Measurements from ENCODE around the gene FGD3. TPM values are rescaled to one million over a fixed set of nuclear protein-coding genes. Genes with fewer than 3 reads are reported as not detected.
"Not testable (repeated sequence)": the region's sequence is repeated elsewhere in the genome, so short reads cannot be mapped to it uniquely, and the experiment has no call there.

Gene FGD3
- total RNA-seq, 1 donor from 2014 or later: 19.9 TPM

GRCh38 chr9:93011114-93011513 lies 63.8 kb downstream of the FGD3 start:
- no peaks in the 10 kb centered on the region for H3K9me3 ChIP-seq
- TF ChIP-seq POLR2AphosphoS5 (IDR thresholded peaks at IDR 0.05; ENCODE audit: insufficient read depth in 1 of 2, low read depth in 1 of 2) (no peak), CTCF (IDR thresholded peaks at IDR 0.05) (no peak), POLR2A (IDR thresholded peaks at IDR 0.05) (no peak)
- H3K36me3 ChIP-seq: no peaks in the 10 kb centered on the region
- no peaks in the 10 kb centered on the region for H3K27me3 ChIP-seq
- no peak overlapping the region for H3K27ac ChIP-seq
- no peak for DNase-seq (ENCODE audit: extremely low spot score in 2 of 2)
- no peak overlapping the region for H3K4me3 ChIP-seq
- no peaks in the 10 kb centered on the region for H3K4me1 ChIP-seq
- intact Hi-C loops (cut with DNase I): no loop called here

GRCh38 chr9:93012963-93013855 lies 65.9 kb downstream of the FGD3 start:
- Histone ChIP-seq H3K27ac (no peak overlapping the region), H3K4me1 (no peaks in the 10 kb centered on the region), H3K36me3 (no peaks in the 10 kb centered on the region), H3K9me3 (no peaks in the 10 kb centered on the region), H3K27me3 (no peaks in the 10 kb centered on the region), H3K4me3 (no peak overlapping the region)
- TF ChIP-seq CTCF (IDR thresholded peaks at IDR 0.05) (no peak), POLR2AphosphoS5 (IDR thresholded peaks at IDR 0.05; ENCODE audit: insufficient read depth in 1 of 2, low read depth in 1 of 2) (no peak), POLR2A (IDR thresholded peaks at IDR 0.05) (no peak)
- intact Hi-C loops (cut with DNase I): no loop called here
- DNase-seq (ENCODE audit: extremely low spot score in 2 of 2): no peak

- Histone ChIP-seq H3K27me3 (no peaks in the 10 kb centered on the region), H3K4me3 (no peak overlapping the region), H3K36me3 (no peaks in the 10 kb centered on the region), H3K9me3 (no peaks in the 10 kb centered on the region), H3K4me1 (no peaks in the 10 kb centered on the region), H3K27ac (no peak overlapping the region)
- TF ChIP-seq CTCF (IDR thresholded peaks at IDR 0.05) (no peak), POLR2AphosphoS5 (IDR thresholded peaks at IDR 0.05; ENCODE audit: insufficient read depth in 1 of 2, low read depth in 1 of 2) (no peak), POLR2A (IDR thresholded peaks at IDR 0.05) (no peak)
- intact Hi-C loops (cut with DNase I): no loop called here
- no peak for DNase-seq (ENCODE audit: extremely low spot score in 2 of 2)
These were observed 66.7 kb downstream of the FGD3 start for GRCh38 chr9:93013856-93014582.

GRCh38 chr9:93015190-93015589 lies 67.9 kb downstream of the FGD3 start:
- intact Hi-C loops (cut with DNase I); H3K4me1 ChIP-seq; H3K27me3 ChIP-seq; H3K36me3 ChIP-seq; H3K9me3 ChIP-seq; H3K4me3 ChIP-seq; H3K27ac ChIP-seq; DNase-seq (ENCODE audit: extremely low spot score in 2 of 2): not testable (repeated sequence)

GRCh38 chr9:93017621-93018020 lies 70.3 kb downstream of the FGD3 start:
- H3K27me3 ChIP-seq: no peaks in the 10 kb centered on the region
- no peaks in the 10 kb centered on the region for H3K36me3 ChIP-seq
- H3K4me1 ChIP-seq: no peaks in the 10 kb centered on the region
- intact Hi-C loops (cut with DNase I): no loop called here
- TF ChIP-seq POLR2A (IDR thresholded peaks at IDR 0.05) (no peak), CTCF (IDR thresholded peaks at IDR 0.05) (no peak), POLR2AphosphoS5 (IDR thresholded peaks at IDR 0.05; ENCODE audit: insufficient read depth in 1 of 2, low read depth in 1 of 2) (no peak)
- DNase-seq (ENCODE audit: extremely low spot score in 2 of 2): no peak
- H3K9me3 ChIP-seq: no peaks in the 10 kb centered on the region
- H3K4me3 ChIP-seq: no peak overlapping the region
- no peak overlapping the region for H3K27ac ChIP-seq

All from vagina (tissue), 2 donors.